Lung (tissue), 12 donors: Measurements from ENCODE around the gene C22orf31. TPM values are rescaled to one million over a fixed set of nuclear protein-coding genes. Genes with fewer than 3 reads are reported as not detected.
A peak's percentile ranks its signal among the peaks of the same experiment; 100 is the strongest.

Source experiments
- ATAC-seq: fragments of 200-7000 bp; cut with Tn5 transposase; one replicate; pipeline ENCODE4 v1.9.1; 2020; ENCODE audit warnings: moderate number of reproducible peaks; ENCODE audit not compliant: insufficient read depth, low FRiP score
- DNase-seq, 3 donors: peaks; one replicate each; pipeline ENCODE4 v3.0.0-alpha.2; 2013 to 2017
- H3K27ac ChIP-seq, 2 donors: one replicate each; pipeline ENCODE4 v1.5.1; 2013; ENCODE audit warnings: mild to moderate bottlenecking in 2 of 2, moderate library complexity in 2 of 2, control low read depth in 1 of 2, inconsistent platforms in 1 of 2, low read depth in 1 of 2, low read length in 1 of 2
- H3K27me3 ChIP-seq, 3 donors: one replicate each; pipeline ENCODE4 v1.5.1; 2013; ENCODE audit warnings: low read length in 2 of 3; ENCODE audit not compliant: control insufficient read depth in 3 of 3, insufficient read depth in 3 of 3
- H3K36me3 ChIP-seq, 4 donors: one replicate each; pipeline ENCODE4 v1.5.1; 2013; ENCODE audit warnings: low read length in 4 of 4, mild to moderate bottlenecking in 1 of 4, moderate library complexity in 1 of 4; ENCODE audit not compliant: control insufficient read depth in 4 of 4, insufficient read depth in 4 of 4
- H3K4me1 ChIP-seq, 5 donors: one replicate each; pipeline ENCODE4 v1.5.1; 2013; ENCODE audit warnings: low read length in 5 of 5, mild to moderate bottlenecking in 2 of 5, moderate library complexity in 1 of 5; ENCODE audit not compliant: control insufficient read depth in 5 of 5, insufficient read depth in 5 of 5
- H3K4me3 ChIP-seq: one replicate; pipeline ENCODE4 v1.5.1; 2013; ENCODE audit warnings: mild to moderate bottlenecking, control low read depth, moderate library complexity
- H3K9ac ChIP-seq, 2 donors: one replicate each; pipeline ENCODE4 v1.5.1; 2013; ENCODE audit warnings: low read length in 2 of 2, control low read depth in 1 of 2; ENCODE audit not compliant: insufficient read depth in 1 of 2
- H3K9me3 ChIP-seq, 4 donors: one replicate each; pipeline ENCODE4 v1.5.1; 2013; ENCODE audit warnings: low read length in 3 of 4, mild to moderate bottlenecking in 1 of 4, moderate library complexity in 1 of 4; ENCODE audit not compliant: control insufficient read depth in 4 of 4, insufficient read depth in 3 of 4
- WGBS, 2 donors: extraction: QIAGEN DNeasy Blood & Tissue Kit; methylation state at CpG; one replicate each; pipeline ENCODE4 v1.1.7; 2013; 5-methylcytosine and 5-hydroxymethylcytosine counted together
- polyA plus RNA-seq, 2 donors: library from polyadenylated mRNA; stranded (reverse); fragments of 200-250 nt; gene quantifications; one replicate each; pipeline ENCODE4 v1.2.1, GENCODE V29; 2013
- total RNA-seq, 2 donors: library from RNA; depleted of rRNA in 1 of 2; stranded (reverse); fragments of >200 nt in 1 of 2; gene quantifications; one replicate each; pipeline ENCODE4 v1.2.1, GENCODE V29; 2014 to 2021
- TF ChIP-seq, protein P1 (sequence below): IDR thresholded peaks from 2 replicates; pipeline ENCODE4 v1.5.1; 2012; ENCODE audit warnings: mild to moderate bottlenecking; ENCODE audit errors: control extremely low read depth, extremely low read depth
- donor health status: control.
- donor health status: control.
- donor health status: Bipolar disorder and iron deficiency.
- donor health status: healthy.
- donor health status: DM: yes; HTN: yes; CAD: no.

The C22orf31 gene
- total and polyA plus RNA-seq, 4 donors, result 0.07 to 0.30 TPM; not detected in 2

GRCh38 chr22:29029202-29030000 is 32.2 kb downstream of the C22orf31 start:
- Histone ChIP-seq H3K4me1 (peaks cover 5 to 30% (median 11%) of the 10 kb centered on the region in 5 donors), H3K4me3 (no peak overlapping the region), H3K36me3 (no peaks in the 10 kb centered on the region), H3K27me3 (no peaks in the 10 kb centered on the region), H3K9me3 (no peaks in the 10 kb centered on the region), H3K27ac (no peak overlapping the region), H3K9ac (no peak overlapping the region)
- WGBS, 2 donors, result 85 to 88% methylated on average over 9 of the region's 9 CpGs
- DNase-seq (no peak), ATAC-seq (no peak)
- TF ChIP-seq, protein P1, sequence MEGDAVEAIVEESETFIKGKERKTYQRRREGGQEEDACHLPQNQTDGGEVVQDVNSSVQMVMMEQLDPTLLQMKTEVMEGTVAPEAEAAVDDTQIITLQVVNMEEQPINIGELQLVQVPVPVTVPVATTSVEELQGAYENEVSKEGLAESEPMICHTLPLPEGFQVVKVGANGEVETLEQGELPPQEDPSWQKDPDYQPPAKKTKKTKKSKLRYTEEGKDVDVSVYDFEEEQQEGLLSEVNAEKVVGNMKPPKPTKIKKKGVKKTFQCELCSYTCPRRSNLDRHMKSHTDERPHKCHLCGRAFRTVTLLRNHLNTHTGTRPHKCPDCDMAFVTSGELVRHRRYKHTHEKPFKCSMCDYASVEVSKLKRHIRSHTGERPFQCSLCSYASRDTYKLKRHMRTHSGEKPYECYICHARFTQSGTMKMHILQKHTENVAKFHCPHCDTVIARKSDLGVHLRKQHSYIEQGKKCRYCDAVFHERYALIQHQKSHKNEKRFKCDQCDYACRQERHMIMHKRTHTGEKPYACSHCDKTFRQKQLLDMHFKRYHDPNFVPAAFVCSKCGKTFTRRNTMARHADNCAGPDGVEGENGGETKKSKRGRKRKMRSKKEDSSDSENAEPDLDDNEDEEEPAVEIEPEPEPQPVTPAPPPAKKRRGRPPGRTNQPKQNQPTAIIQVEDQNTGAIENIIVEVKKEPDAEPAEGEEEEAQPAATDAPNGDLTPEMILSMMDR, result no peak

GRCh38 chr22:29028468-29028867 is 33.2 kb downstream of the C22orf31 start:
- WGBS, 2 donors, result 69 to 89% methylated on average over 4 of the region's 4 CpGs

GRCh38 chr22:29026579-29026978 is 35.1 kb downstream of the C22orf31 start:
- WGBS, 2 donors, result 92 to 98% methylated on average over 3 of the region's 3 CpGs
- no peak for ATAC-seq
- Histone ChIP-seq H3K36me3 (peaks cover 0 to 2% (median 0%) of the 10 kb centered on the region in 4 donors), H3K4me1 (peaks cover 0 to 21% (median 8%) of the 10 kb centered on the region in 5 donors), H3K9ac (no peak overlapping the region), H3K27me3 (no peaks in the 10 kb centered on the region), H3K4me3 (no peak overlapping the region), H3K27ac (no peak overlapping the region), H3K9me3 (no peaks in the 10 kb centered on the region)
- DNase-seq, result no peak
- TF ChIP-seq, protein P1, result no peak

More at GRCh38 chr22:29028468-29028867, 33.2 kb downstream of the C22orf31 start:
- Histone ChIP-seq H3K9ac (no peak overlapping the region), H3K36me3 (no peaks in the 10 kb centered on the region), H3K27ac (peak overlapping the region in 1 of 2 donors; percentile 49), H3K9me3 (no peaks in the 10 kb centered on the region), H3K27me3 (no peaks in the 10 kb centered on the region), H3K4me1 (peaks cover 5 to 30% (median 14%) of the 10 kb centered on the region in 5 donors), H3K4me3 (no peak overlapping the region)
- no peak for ATAC-seq
- TF ChIP-seq, protein P1, result no peak
- no peak for DNase-seq
